Measurements from ENCODE around the gene ANKRD40.

ANKRD40 gene

DNA sequence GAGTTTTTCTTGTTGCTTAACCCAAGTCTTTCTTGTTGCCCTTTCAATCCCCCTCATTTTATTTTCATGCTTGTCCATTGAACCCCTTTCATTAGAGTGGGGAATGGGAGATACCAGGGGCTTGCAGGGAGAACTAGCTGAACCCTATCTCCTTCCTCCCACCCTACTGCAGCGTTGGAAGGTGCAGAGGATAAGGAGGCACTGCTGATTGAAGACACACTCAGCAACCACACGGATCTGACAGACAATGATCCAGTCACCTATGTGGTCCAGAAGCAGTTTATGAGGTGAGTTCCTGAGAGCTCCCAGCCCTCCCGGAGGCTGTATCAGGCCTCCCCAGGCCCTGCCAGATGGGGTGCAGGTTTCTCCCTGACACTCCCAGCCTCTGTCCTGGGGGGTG lies 32.5 kb downstream of the ANKRD40 start:
- TF ChIP-seq PAX5 (IDR thresholded peaks at IDR 0.05; ENCODE audit: insufficient read depth, low read length, severe bottlenecking) (no peak), POLR2A (IDR thresholded peaks at IDR 0.05; ENCODE audit: low read depth, low read length) (no peak), POU2F2 (IDR thresholded peaks at IDR 0.05; ENCODE audit: low read depth, low read length) (no peak), POLR2AphosphoS5 (IDR thresholded peaks at IDR 0.05; ENCODE audit: low read depth, low read length) (no peak), TAF1 (IDR thresholded peaks at IDR 0.05; ENCODE audit: low read depth, low read length) (no peak), SPI1 (IDR thresholded peaks at IDR 0.05; ENCODE audit: low read depth, low read length) (no peak)
- DNase-seq (ENCODE audit: insufficient read length, low spot score) = no peak
- no peak for FAIRE-seq

DNA sequence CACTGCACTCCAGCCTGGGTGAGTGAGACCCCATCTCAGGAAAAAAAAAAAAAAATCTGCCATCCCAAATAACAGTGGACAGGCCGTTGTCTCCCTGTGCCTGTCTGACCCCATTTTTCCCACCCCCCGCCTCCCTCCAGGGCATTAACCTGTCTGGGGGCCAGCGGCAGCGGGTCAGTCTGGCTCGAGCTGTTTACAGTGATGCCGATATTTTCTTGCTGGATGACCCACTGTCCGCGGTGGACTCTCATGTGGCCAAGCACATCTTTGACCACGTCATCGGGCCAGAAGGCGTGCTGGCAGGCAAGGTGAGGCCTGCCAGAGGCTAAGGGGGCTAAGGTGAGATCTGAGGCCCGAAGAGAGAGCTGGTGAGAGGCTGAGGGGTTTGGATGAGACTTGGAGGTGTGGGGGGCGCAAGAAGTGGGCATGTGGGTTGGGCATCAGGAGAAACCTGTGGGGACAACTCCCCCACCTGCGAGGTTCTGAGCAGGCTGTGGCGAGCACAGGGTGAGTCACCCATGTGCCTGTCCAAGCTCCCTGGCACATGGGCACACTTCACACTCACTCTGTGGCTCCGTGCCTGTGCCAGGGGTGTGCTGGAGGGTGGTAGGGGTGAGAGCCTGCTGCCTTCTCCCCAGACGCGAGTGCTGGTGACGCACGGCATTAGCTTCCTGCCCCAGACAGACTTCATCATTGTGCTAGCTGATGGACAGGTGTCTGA lies 34.7 kb downstream of the ANKRD40 start:
- DNase-seq (ENCODE audit: insufficient read length, low spot score) = no peak
- FAIRE-seq = no peak

DNA sequence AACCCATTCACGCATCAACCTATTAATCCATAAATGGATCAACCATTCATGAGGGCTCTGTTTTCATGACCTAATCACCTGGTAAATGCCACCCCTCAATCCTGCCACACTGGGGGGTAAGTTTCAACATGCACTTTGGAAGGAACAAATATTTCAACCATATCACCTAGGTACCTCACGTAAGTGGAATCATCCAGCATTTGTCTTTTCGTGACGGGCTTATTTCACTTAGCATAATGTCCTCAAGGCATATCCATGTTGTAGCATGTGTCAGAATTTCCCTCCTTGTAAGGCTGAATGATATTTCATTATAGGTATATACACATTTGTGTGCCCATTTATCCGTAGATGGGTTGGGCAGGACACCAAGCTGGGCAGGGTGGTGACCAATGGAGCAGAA lies 35.6 kb downstream of the ANKRD40 start:
- TF ChIP-seq POU2F2 (IDR thresholded peaks at IDR 0.05; ENCODE audit: low read depth, low read length) (no peak), POLR2AphosphoS5 (IDR thresholded peaks at IDR 0.05; ENCODE audit: low read depth, low read length) (no peak), TAF1 (IDR thresholded peaks at IDR 0.05; ENCODE audit: low read depth, low read length) (no peak), SPI1 (IDR thresholded peaks at IDR 0.05; ENCODE audit: low read depth, low read length) (no peak), POLR2A (IDR thresholded peaks at IDR 0.05; ENCODE audit: low read depth, low read length) (no peak), PAX5 (IDR thresholded peaks at IDR 0.05; ENCODE audit: insufficient read depth, low read length, severe bottlenecking) (no peak)
- DNase-seq (ENCODE audit: insufficient read length, low spot score) (no peak), FAIRE-seq (no peak)

More for the DNA sequence above, 34.7 kb downstream of the ANKRD40 start:
- no peak for TF ChIP-seq POU2F2 (IDR thresholded peaks at IDR 0.05; ENCODE audit: low read depth, low read length)

DNA sequence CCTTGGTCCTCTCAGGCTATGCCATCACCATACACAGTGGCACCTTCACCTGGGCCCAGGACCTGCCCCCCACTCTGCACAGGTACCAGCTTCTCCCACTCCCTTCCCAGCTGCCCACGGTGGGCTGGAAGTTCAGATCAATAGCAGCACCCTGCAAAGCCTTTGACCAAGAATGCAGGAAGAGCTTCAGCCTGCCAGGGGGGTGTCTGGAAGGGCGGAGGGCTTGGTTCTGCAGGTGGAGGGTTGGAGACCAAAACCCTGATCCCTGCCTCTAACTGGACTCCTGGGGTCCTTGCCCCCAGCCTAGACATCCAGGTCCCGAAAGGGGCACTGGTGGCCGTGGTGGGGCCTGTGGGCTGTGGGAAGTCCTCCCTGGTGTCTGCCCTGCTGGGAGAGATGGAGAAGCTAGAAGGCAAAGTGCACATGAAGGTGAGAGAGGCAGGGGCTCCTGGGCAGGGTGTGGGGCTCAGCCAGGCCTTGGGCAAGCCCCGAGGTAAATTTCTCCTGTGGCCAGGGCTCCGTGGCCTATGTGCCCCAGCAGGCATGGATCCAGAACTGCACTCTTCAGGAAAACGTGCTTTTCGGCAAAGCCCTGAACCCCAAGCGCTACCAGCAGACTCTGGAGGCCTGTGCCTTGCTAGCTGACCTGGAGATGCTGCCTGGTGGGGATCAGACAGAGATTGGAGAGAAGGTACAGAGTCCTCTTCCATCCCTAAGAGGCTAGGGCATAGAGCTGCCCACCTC lies 38.7 kb downstream of the ANKRD40 start:
- DNase-seq (ENCODE audit: insufficient read length, low spot score) = no peak
- no peak for FAIRE-seq
- TF ChIP-seq PAX5 (IDR thresholded peaks at IDR 0.05; ENCODE audit: insufficient read depth, low read length, severe bottlenecking) (no peak), POU2F2 (IDR thresholded peaks at IDR 0.05; ENCODE audit: low read depth, low read length) (no peak), TAF1 (IDR thresholded peaks at IDR 0.05; ENCODE audit: low read depth, low read length) (no peak), POLR2A (IDR thresholded peaks at IDR 0.05; ENCODE audit: low read depth, low read length) (no peak), SPI1 (IDR thresholded peaks at IDR 0.05; ENCODE audit: low read depth, low read length) (no peak), POLR2AphosphoS5 (IDR thresholded peaks at IDR 0.05; ENCODE audit: low read depth, low read length) (no peak)

DNA sequence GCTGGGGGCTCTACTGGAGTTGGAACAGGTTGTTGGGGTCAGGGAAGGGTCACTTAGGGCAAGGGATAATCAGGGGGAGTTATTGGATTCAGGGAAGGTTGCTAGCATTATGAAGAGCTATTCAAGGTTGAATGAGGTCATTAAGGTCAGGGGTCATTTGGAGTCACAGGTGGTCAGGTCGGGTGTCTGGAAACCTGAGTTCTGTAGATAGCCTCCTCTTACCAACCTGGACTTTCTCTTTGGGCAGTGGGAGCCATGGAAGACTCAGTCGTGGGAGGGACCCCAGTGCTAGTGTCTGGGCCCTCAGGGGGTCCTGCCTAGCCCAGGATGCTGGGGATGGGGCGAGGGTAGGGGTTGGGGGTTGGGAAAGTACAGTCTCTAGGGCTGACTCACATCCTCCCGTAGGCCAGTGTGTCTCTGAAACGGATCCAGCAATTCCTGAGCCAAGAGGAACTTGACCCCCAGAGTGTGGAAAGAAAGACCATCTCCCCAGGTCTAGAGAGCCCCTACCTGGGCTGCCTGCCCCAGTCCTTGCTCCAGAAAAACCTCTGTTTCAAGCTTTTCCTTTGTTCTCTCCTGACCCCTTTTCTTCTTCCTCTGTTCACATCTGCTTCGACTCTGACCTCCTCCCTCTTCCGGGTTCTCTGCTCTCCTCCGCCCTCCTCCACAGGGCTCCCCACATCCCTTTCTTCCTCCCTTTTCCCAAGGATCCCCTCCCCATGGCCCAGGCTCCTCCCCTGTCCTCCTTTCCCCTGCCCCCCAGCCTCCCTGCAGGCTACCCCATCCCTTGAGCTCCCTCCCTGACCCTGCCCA lies 39.5 kb downstream of the ANKRD40 start:
- no peak for TF ChIP-seq POLR2A (IDR thresholded peaks at IDR 0.05; ENCODE audit: low read depth, low read length)
- TF ChIP-seq PAX5 (IDR thresholded peaks at IDR 0.05; ENCODE audit: insufficient read depth, low read length, severe bottlenecking) = no peak
- TF ChIP-seq SPI1 (IDR thresholded peaks at IDR 0.05; ENCODE audit: low read depth, low read length) = no peak
- TF ChIP-seq POLR2AphosphoS5 (IDR thresholded peaks at IDR 0.05; ENCODE audit: low read depth, low read length) = no peak
- no peak for TF ChIP-seq POU2F2 (IDR thresholded peaks at IDR 0.05; ENCODE audit: low read depth, low read length)
- TF ChIP-seq TAF1 (IDR thresholded peaks at IDR 0.05; ENCODE audit: low read depth, low read length) = no peak
- FAIRE-seq (no peak), DNase-seq (ENCODE audit: insufficient read length, low spot score) (no peak)

DNA sequence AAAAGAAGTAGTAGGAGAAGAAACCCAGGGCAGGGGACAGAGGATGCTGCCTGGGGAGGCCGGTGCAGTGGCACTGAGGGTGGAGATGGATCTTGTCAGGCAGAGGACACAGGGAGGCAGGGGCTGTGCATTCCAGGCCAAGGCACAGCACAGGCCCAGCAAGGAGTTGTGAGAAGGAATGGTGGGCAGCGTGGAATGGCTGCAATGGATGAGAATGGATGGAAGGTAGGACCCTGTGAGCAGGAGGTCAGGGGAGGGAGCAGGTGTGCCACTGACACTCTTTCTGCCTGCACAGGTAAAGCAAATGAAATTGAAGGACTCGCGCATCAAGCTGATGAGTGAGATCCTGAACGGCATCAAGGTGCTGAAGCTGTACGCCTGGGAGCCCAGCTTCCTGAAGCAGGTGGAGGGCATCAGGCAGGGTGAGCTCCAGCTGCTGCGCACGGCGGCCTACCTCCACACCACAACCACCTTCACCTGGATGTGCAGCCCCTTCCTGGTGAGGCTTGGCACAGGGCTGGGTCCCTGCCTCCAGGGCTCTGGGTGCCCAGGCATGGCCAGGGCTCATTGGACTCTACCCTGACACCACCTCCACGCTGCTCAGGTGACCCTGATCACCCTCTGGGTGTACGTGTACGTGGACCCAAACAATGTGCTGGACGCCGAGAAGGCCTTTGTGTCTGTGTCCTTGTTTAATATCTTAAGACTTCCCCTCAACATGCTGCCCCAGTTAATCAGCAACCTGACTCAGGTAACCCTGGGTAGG lies 40.3 kb downstream of the ANKRD40 start:
- DNase-seq (ENCODE audit: insufficient read length, low spot score) (no peak), FAIRE-seq (no peak)
- TF ChIP-seq POLR2AphosphoS5 (IDR thresholded peaks at IDR 0.05; ENCODE audit: low read depth, low read length) (no peak), PAX5 (IDR thresholded peaks at IDR 0.05; ENCODE audit: insufficient read depth, low read length, severe bottlenecking) (no peak), TAF1 (IDR thresholded peaks at IDR 0.05; ENCODE audit: low read depth, low read length) (no peak), POLR2A (IDR thresholded peaks at IDR 0.05; ENCODE audit: low read depth, low read length) (no peak), POU2F2 (IDR thresholded peaks at IDR 0.05; ENCODE audit: low read depth, low read length) (no peak), SPI1 (IDR thresholded peaks at IDR 0.05; ENCODE audit: low read depth, low read length) (no peak)

DNA sequence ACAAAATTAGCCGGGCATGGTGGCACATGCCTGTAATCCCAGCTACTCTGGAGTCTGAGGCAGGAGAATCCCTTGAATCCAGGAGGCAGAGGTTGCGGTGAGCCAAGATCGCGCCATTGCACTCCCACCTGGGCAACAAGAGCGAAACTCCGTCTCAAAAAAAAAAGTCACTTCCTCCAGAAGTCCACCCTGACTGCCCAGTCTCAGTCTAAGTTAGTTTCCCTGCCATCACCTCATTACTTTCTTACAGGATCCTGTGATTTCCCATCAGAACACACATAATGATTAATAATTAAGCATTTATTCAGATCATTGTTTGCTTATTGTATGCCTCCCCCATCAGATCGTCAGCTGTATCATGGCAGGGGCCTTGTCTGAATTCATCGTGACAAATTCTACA lies 41.4 kb downstream of the ANKRD40 start:
- DNase-seq (ENCODE audit: insufficient read length, low spot score) (no peak), FAIRE-seq (no peak)
- TF ChIP-seq POU2F2 (IDR thresholded peaks at IDR 0.05; ENCODE audit: low read depth, low read length) = no peak
- no peak for TF ChIP-seq SPI1 (IDR thresholded peaks at IDR 0.05; ENCODE audit: low read depth, low read length)
- no peak for TF ChIP-seq PAX5 (IDR thresholded peaks at IDR 0.05; ENCODE audit: insufficient read depth, low read length, severe bottlenecking)
- no peak for TF ChIP-seq TAF1 (IDR thresholded peaks at IDR 0.05; ENCODE audit: low read depth, low read length)
- no peak for TF ChIP-seq POLR2AphosphoS5 (IDR thresholded peaks at IDR 0.05; ENCODE audit: low read depth, low read length)
- no peak for TF ChIP-seq POLR2A (IDR thresholded peaks at IDR 0.05; ENCODE audit: low read depth, low read length)

DNA sequence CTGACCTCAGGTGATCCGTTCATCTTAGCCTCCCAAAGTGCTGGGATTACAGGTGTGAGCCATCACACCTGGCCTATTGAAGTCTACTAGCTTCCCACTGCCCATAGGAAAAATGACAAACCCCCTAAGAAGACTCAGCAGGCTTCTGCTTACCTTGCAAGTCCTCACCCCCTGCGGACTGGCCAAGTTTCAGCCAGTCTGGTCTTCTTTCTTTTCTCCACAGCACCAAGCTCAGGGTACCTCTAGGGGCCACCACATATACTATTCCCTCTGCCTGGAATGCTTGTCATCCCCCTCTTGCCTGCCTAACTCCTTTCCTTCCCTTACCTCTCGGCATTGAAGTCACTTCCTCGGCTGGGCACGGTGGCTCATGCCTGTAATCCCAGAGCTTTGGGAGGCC lies 41.9 kb downstream of the ANKRD40 start:
- TF ChIP-seq PAX5 (IDR thresholded peaks at IDR 0.05; ENCODE audit: insufficient read depth, low read length, severe bottlenecking) = no peak
- no peak for FAIRE-seq
- no peak for DNase-seq (ENCODE audit: insufficient read length, low spot score)

All from GM12891 (cell line).